Stimulated activated CD4-positive, alpha-beta T cell treated with anti-CD3 and anti-CD28 coated beads, Interleukin-4, amount 100 ng/mL, for 1 hour (primary cell): ENCODE data around the gene LPCAT2.

Source experiments
- DNase-seq: peaks from one replicate; pipeline ENCODE4 v3.0.0-alpha.2; 2020

LPCAT2 gene, protein sequence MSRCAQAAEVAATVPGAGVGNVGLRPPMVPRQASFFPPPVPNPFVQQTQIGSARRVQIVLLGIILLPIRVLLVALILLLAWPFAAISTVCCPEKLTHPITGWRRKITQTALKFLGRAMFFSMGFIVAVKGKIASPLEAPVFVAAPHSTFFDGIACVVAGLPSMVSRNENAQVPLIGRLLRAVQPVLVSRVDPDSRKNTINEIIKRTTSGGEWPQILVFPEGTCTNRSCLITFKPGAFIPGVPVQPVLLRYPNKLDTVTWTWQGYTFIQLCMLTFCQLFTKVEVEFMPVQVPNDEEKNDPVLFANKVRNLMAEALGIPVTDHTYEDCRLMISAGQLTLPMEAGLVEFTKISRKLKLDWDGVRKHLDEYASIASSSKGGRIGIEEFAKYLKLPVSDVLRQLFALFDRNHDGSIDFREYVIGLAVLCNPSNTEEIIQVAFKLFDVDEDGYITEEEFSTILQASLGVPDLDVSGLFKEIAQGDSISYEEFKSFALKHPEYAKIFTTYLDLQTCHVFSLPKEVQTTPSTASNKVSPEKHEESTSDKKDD

DNA sequence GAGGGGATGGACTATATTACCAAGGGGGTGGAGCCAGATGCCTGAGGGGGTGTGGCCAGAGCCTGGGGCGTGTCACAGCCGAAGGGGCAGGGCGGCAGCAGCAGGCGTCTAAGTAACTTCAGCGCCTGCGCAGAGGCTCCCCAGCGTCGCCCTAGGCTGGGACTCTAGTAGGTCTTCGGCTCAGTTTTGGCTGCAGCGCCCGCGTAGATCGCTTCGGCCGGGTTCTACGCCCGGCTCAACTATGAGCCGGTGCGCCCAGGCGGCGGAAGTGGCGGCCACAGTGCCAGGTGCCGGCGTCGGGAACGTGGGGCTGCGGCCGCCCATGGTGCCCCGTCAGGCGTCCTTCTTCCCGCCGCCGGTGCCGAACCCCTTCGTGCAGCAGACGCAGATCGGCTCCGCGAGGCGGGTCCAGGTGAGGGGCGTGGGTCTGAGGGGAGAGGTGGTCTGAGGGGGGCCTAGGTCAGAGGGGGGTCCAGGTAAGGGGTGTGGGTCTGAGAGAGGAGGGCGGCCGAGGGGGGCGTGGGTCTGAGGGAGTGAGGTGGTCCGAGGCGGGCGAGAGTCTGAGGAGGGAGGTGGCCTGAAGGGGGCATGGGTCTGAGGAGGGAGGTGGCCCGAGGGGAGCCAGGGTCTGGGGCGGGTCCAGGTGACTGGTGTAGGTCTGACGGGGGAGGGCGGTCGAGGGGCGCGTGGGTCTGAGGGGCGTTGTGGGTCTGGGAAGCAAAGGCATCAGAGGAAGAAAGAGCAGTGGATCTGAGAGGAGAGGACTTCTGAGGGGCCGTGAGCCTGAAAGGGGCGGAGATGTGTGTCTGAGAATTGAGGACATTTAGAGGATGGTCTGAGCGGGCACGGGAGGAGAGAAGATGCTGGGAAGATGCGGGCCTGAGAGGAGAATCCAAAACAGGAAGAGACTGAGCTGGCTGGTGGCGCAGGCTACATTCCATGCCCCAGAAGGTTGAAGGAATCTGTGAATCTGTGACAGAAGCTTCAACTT lies at the start of gene LPCAT2:
Gene LPCAT2 (plus strand): TSS at position 132 of the 991 bp plus-strand sequence. CDS start 110 bp downstream, at position 242.
- DNase-seq = peak; percentile 43

DNA sequence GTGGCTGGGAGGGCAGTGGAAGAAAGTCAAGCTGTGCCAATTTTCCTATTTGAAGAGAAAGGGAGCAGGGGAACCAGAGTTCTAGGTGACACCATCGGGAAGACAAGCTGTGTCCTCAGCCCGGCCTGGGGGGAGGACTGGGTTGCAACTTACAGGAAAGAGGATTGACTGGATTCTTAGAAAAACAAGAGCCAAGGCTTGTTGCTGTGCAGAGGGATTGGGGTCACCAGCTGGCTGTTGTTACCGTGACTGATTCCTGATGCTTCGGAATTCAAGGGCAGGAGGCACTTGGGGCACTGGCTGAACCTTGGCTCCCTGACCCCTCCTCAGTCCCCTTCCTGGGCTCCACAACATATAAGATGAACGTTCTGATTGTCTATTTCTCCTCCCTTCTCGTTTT lies 46.6 kb upstream of the LPCAT2 start:
- no peak for DNase-seq

DNA sequence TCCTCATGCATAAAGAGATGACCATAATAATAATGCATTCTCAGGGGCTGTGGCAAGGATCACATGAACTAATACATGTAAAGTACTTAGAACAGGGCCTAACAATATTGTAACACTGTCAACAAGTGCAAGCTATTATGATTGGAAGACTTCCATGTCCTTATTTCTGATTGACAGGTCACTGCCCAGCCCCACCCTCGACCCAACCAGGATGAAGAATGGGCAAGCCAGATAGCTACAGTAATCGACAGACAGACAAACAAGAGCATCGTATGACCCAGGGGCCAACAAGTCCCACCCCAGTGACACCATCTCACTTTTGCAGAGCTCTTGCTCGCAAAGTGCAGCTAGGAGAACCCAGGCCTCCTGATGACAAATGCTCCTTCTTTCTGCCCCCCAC lies 44.5 kb upstream of the LPCAT2 start:
- no peak for DNase-seq

DNA sequence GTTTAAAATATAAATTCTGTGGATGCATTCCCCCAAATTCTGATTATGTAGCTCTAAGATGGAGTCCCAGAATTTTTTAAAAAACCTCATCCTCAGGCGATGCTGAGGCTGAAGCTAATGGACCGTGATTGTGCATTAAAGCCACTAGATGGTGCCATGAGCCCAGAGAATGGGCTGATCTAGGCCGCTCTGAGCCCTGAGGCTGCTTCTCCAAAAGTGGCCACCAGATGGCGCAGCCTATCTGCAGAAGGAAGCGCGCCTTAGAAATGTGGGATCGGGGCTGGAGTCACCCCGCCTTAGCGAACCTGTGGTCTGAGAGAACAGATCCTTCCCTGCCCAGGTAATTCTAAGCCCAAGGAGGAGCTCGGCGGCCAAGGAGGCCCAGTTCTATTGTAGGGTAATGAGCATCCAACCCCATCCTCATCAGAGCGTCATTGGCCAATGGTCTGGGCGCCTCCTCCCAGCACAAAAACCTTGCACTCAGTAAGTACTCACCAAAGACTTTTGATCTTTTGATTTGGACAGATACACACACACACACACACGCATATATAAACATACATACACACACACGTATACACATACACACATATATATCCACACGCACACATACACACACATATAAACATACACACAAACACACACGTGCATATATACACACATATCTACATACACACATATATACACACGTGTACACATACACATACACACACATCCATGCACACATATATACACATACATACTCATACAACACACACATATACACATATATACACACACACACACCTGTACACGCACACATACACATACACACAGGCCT lies 43.6 kb upstream of the LPCAT2 start:
- DNase-seq = peak; percentile 84

DNA sequence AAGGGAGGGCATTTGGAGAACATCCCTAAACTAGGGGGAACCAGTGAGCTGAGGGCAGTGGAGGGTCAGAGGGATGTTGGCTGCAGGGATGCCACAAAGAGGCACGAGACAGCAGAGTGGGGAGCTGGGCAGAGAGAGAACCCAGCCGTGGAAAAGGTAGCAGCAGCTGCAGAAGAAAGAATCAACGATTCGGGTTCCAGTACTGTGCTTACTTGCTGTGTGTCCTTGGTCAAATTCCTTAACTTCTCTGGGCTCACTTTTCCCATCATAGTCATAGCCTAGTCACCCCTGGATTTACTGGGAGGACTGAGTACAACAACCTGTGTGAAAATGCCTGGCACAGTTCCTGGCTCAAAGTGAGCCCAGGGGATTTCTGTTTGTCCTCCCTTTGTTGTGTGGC lies 42.7 kb upstream of the LPCAT2 start:
- no peak for DNase-seq

DNA sequence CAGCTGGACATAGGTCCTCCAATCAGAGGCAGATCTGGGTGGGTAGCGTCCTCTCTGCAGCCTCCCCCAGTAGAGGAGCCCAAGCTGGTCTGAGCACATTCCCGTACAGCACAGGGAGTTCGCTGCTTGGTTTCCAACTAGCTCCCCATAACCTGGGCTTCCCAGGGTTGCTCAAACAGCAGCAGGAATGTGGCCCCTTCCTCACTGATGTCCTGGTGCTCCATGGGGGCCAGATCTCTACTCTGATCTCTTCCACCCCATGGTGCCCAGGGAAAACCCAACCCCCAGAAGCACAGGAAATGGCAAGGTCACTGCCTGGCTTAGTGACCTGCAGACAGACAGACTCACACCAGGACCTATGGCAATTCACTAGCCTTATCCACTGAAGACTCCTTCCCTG lies 41.0 kb upstream of the LPCAT2 start:
- DNase-seq = no peak

DNA sequence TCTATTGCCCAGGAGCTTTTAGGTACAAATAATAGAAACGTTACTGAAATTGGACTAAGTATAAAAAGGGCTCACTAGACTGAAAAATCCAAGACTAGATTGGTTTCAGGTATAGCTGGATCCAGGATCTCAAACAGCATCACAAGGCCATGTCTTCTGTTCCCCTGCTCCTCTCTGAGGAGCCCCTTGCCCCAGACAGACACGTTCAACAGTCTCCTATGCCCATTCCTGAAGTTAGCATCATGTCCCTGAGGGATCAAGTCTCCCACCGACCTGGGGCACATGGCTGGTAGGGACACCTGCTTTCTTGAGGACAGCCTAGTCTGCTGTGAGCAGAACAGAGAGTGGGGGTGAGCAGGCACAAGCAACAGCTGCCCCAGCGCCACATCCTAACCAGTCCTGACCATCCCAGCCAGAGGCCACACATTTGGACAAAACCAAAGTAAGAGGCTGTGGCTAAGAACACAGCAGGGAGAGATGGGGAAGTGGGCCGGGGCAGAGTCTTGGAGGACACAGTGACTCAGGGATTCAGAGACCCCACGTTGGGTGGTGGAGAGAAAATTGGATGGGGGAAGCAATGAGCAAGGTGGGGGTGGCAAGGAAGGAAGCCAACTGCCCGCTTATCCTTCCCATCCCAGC lies 40.4 kb upstream of the LPCAT2 start:
- no peak for DNase-seq

DNA sequence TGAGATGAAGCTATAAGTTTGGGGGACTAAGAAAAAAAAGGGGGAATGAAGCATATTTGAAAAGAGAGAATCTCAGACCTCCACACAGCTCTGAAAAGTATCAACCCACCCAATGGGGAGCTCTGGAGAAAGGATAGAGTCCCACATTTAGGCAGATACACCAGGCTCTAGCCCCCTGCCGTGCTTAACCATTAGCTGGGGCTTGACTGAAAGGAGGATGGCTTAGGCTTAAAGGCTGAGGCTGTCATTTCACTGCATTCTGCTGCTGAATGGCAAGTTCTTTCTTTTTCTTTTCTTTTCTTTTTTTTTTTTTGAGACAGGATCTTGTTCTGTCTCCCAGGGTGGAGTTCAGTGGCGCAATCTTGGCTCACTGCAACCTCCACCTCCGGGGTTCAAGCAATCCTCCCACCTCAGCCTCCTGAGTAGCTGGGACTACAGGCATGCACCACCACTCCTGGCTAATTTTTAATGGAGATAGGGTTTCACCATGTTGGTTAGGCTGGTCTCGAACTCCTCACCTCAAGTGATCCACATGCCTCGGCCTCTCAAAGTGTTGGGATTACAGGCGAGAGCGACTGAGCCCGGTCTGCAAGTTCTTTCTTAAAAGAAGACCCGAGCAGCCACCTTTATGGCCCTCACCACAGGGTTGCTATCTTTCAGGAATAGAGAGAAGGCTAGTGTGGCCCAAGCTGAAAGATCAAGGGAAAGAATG lies 38.9 kb upstream of the LPCAT2 start:
- no peak for DNase-seq

DNA sequence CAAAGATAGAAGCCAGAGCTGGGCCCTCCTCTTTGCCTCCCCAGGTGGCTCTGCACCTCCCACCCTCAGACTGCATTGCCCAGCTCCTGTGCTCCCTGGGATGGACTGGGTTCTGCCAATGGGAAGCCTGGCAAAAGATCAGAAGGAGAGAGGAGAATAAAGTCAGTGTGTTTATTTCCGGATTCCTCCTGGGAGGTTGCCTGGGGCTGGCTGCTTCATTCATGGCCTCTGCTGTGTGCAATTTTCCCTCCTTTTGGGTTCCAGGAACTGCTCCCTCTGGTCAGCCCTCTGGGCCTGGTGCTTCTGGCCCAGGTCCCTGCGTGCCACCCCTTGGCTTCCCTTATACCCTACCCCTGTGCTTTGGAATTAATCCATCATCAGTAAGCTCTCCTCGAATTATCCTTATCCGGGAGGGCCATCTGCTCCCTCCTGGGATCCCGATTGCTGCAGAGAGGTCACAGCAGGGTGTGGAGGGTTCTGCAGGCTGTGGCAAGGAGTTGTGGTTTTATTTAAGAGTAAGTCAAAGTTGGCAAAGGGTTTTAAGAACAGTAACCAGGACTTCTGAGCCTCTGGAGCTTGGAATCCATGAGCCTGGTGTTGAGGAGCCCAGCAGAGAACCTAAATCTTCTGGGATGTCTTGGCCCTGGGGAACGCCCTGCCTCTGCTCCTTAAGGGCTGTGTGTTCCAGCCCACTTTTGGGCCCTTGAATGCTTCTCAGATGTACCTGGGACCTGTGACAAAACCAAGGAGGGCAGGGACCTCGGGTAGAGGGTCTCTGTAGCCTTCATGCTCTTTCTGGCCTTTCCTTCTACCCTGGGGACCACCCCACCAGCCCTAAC lies 38.1 kb upstream of the LPCAT2 start:
- DNase-seq = no peak

DNA sequence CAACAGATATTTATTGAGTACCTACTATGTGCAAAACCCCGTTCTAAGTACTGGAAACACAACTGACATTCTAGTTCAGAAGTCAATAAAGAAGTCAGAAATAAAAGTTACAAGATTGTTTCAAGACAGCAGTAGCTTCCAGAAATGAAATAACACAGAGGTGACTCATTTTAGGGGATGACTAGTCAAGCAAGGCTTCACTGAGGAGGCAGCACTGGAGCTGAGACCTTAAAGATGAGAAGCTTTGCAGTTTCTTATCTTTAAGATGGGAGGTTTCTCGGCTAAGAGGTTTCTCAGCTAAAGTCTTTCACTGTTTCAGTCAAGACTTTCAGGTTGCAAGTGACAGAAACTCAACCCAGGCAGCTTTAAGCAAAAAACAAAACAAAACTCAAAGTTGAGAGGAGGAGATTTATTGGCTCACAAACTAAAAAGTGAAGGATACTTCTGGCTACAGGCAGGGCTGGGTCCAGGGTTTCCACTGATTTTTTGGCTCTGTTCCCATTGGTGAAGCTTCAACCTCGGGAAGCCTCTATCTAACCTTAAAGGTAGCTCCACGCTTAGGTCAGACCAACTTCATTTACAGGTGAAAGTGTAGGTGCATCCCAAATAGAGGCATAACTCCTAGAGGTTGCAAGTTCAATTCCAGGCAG lies 37.3 kb upstream of the LPCAT2 start:
- no peak for DNase-seq

DNA sequence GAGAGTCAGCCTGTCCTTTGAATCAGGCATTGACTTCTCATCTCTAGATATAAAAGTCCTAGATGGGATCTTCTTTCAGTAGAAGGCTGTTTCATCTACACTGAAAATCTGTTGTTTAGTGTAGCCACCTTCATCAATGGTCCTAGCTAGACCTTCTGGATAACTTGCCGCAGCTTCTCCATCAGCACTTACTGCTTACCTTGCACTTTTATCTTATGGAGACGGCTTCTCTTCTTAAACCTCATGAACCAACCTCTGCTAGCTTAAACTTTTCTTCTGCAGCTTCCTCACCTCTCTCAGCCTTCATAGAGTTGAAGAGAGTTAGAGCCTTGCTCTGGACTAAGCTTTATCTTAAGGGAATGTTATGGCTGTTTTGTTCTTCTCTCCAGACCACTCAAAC lies 35.3 kb upstream of the LPCAT2 start:
- no peak for DNase-seq

DNA sequence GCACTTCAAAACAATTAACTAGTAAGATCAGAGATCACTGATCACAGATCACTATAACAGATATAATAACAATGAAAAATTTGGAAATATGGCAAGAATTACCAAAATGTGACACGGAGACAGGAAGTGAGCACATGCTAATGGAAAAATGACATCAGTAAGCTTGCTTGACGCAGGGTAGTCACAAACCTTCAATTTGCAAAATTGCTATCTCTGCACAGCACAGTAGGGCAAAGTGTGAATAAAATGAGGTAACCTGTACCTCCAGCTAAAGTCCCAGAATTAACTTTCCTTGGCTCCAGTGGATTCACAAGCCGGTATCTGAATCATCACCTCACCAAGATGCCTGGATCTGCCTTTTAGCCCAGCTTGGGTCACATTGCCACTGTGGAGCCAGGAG lies 34.1 kb upstream of the LPCAT2 start:
- DNase-seq = no peak

DNA sequence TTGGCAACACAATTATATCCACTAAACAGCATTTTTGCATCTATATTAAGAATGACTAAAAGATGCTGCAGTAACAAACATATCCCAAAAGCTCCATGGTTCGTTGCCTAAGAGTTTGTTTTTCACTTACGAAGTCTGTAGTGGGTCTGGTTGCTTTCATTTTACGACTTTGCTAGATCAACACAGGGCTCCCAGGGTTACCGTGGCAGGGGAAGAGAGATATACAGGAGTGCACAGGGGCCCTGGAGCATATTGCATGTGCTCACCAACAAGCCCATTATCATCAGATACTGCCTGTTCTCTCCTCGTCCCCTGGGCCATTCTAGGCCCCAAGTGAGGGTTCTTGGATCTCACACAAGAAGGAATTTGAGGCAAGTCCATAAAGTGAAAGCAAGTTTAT lies 33.0 kb upstream of the LPCAT2 start:
- DNase-seq = no peak

DNA sequence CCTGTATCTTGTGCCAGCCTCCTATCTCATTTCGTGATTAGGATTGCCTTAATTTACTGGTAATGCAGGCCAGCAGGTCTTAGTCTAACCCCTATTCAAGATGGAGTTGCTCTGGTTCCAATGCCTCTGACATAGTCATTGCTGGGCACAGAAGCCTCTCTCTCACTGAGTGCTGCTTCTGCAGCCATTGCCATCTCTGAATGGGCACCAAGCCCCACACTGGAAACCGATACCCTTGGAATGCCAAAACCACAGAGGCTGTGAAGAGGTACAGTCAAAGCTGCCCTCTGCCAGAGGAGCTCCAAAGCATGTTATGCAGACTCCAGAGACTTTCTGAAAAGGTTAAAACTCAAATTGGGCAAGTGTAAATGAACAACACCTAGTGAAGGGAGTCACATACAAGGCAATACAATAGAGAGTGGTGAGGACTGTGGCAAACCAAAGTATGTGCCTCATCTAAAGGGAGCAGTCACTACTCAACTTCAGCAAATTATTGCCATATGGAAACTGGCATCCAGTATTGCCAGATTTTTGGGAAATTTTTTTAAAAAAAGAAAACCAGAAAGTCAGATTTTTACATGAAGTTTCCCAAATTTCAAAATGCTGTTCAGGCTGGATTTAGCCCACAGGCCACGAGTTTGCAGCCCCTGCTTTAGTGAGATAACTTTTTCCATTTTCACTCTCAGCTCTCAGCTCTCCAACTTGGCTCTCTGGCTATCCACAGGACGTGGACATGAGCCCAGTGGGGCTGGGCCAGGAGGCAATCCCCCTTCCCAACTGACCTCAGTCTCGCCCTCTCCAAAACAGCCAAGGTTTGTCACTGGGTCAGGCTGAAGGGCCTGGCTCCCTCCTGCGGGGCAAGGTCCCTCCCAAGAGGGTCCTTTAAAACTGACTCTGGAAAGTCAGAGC lies 32.0 kb upstream of the LPCAT2 start:
- no peak for DNase-seq

DNA sequence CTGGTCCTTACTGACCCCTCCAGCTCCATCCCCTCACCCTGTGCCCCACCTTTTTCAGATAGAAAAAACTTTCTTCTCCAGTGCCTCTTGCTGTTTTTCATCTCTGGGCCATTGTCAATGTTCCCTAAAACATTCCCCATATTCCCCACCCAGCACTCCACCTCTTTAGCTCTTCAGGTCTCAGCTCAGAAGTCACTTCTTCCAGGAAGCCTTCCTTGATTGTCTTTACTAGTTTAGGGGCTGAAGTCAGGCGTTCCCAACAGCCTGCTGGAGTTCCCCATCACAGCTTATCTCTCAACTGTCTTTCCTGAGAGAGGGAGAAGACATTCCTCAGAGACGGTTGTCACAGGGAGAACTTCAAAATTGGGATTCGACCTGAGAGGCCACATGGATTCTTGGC lies 31.1 kb upstream of the LPCAT2 start:
- DNase-seq = no peak

DNA sequence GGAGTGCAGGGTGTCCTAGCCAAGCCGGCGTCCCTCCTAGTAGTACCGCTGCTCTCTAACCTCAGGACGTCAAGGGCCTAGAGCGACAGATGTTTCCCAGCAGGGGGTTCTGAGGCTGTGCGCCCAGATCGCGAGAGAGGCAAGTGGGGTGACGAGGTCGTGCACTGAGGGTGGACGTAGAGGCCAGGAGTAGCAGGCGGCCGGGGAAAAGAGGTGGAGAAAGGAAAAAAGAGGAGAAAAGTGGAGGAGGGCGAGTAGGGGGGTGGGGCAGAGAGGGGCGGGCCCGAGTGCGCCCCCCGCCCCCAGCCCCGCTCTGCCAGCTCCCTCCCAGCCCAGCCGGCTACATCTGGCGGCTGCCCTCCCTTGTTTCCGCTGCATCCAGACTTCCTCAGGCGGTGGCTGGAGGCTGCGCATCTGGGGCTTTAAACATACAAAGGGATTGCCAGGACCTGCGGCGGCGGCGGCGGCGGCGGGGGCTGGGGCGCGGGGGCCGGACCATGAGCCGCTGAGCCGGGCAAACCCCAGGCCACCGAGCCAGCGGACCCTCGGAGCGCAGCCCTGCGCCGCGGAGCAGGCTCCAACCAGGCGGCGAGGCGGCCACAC lies 29.9 kb upstream of the LPCAT2 start, which contains the start of gene MMP2:
Gene MMP2 (plus strand): TSS at position 372 of the 603 bp plus-strand sequence. CDS start 282 bp downstream, outside the sequence.
- DNase-seq = no peak

DNA sequence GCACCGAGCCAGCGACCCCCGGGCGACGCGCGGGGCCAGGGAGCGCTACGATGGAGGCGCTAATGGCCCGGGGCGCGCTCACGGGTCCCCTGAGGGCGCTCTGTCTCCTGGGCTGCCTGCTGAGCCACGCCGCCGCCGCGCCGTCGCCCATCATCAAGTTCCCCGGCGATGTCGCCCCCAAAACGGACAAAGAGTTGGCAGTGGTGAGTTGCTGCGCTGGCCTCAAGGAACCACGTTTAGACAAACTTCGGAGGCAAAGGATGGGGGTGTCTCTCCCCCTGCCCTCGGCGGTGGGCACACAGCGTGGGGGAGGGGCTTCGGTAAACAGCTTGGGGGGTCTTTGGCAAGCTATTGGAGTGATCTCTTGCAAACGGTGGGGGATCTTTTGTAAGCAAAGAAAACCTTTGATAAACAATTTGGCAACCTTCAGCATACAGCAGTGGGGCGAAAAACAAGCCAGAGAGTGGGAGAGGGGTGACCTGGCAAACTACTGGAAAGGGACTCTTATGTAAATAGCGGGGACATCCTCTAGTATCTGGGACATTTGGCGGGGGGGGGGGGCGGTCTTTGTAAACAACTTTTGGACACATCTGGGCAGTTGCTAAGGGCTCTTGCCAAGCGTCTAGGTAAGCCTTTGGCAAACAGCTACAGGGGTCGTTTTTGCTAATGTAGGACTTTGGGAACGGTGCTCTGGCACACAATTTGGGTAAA lies 29.3 kb upstream of the LPCAT2 start:
- no peak for DNase-seq

DNA sequence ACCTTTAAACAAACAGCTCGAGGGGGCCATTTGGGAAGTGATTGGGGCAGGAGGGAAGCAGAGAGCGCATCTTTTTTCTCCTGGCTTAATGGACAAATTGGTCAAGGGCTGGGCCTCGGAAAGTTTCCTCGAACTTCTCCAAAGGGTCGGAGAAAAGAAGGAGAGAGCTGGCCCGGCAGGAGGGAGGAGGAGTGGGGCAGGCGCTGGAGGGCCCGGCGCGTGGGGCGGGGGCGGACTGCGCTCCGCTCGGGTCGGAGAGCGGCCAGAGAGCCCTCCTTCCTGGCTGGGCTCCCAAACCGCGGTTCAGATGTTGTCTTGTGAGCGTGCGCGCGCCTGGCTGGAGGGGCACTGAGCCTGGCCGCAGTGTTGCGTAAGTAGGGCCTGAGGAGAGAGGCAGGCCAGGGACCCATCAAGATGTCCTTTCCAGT lies 28.6 kb upstream of the LPCAT2 start:
- no peak for DNase-seq
